ENCODE measurements around the gene SAA4. TPM values are rescaled to one million over a fixed set of nuclear protein-coding genes. Genes with fewer than 3 reads are reported as not detected.

Gene SAA4
- total RNA-seq (2013) = not detected
- polyA plus RNA-seq (not detected), polyA minus RNA-seq (not detected in 2 replicates), total RNA-seq (0 to 0.15 (median 0) reads per million in 11 experiments)

GRCh38 chr11:18236664-18237356, at the start of gene SAA4:
Gene SAA4, minus strand, starts transcription at chr11:18236802. Its CDS starts 876 bp downstream, at chr11:18235926.
- Histone ChIP-seq H3K36me3 (replicated peaks in 1 of 2; ENCODE audit: control insufficient read depth in 1 of 2, insufficient read depth in 2 of 2, low read length in 2 of 2) (no peaks in the 10 kb centered on the region), H2AFZ (ENCODE audit: insufficient read depth, low read depth, low read length, poor library complexity, severe bottlenecking) (no peak within 1 kb of the TSS), H3K4me1 (ENCODE audit: control insufficient read depth in 1 of 2, insufficient read depth in 2 of 2, low read length in 2 of 2) (no peaks in the 10 kb centered on the region), H3K4me2 (replicated peaks; ENCODE audit: extremely low read depth, low read length, poor library complexity, severe bottlenecking) (no peak within 1 kb of the TSS), H3K27me3 (ENCODE audit: control insufficient read depth in 2 of 2, insufficient read depth in 2 of 2, low read length in 2 of 2) (peaks cover 20 to 22% of the 10 kb centered on the region in 2 donors), H3K79me2 (ENCODE audit: insufficient read depth, low read length) (no peaks in the 10 kb centered on the region), H3K27ac (ENCODE audit: low read depth in 1 of 2, low read length in 2 of 2) (no peak within 1 kb of the TSS), H3K9me3 (replicated peaks in 1 of 2; ENCODE audit: control insufficient read depth in 1 of 2, insufficient read depth in 1 of 2, low read length in 2 of 2) (no peaks in the 10 kb centered on the region), H4K20me1 (ENCODE audit: insufficient read depth, low read length) (no peaks in the 10 kb centered on the region), H3K4me3 (replicated peaks in 1 of 3; ENCODE audit: low read depth in 2 of 3, low read length in 3 of 3) (no peak within 1 kb of the TSS), H3K9ac (ENCODE audit: insufficient read depth, low read length, poor library complexity, severe bottlenecking) (no peak within 1 kb of the TSS)
- H3K27me3 Mint-ChIP-seq (ENCODE audit: low read depth in 3 of 3) = peaks cover 16 to 33% (median 30%) of the 10 kb centered on the region in 3 donors
- no peak within 1 kb of the TSS for H3K4me3 Mint-ChIP-seq
- DNase-seq = no peak
- no peaks in the 10 kb centered on the region for H3K4me1 Mint-ChIP-seq
- no CpG with 5 or more reads among the region's 2 CpGs for WGBS (ENCODE audit: insufficient coverage)
- no peak within 1 kb of the TSS for H3K27ac Mint-ChIP-seq
- TF ChIP-seq CTCF (IDR thresholded peaks at IDR 0.05) = no peak
- peaks cover 0 to 2% (median 0%) of the 10 kb centered on the region in 7 donors for H3K9me3 Mint-ChIP-seq
- intact Hi-C loops (cut with micrococcal nuclease) = no loop called here
- H3K36me3 Mint-ChIP-seq = no peaks in the 10 kb centered on the region

GRCh38 chr11:18285841-18286240, 49.2 kb upstream of the SAA4 start:
- H3K27me3 ChIP-seq (ENCODE audit: control insufficient read depth in 2 of 2, insufficient read depth in 2 of 2, low read length in 2 of 2) = no peaks in the 10 kb centered on the region
- no peak overlapping the region for H3K4me3 ChIP-seq (replicated peaks in 1 of 3; ENCODE audit: low read depth in 2 of 3, low read length in 3 of 3)
- Mint-ChIP-seq H3K4me3 (no peak overlapping the region), H3K9me3 (no peaks in the 10 kb centered on the region), H3K27ac (peak overlapping the region in 1 of 7 donors; percentile 75), H3K36me3 (peaks cover 71 to 82% of the 10 kb centered on the region in 2 donors), H3K27me3 (ENCODE audit: low read depth in 3 of 3) (no peaks in the 10 kb centered on the region), H3K4me1 (peaks cover 9% of the 10 kb centered on the region)
- DNase-seq = no peak
- no peaks in the 10 kb centered on the region for H3K9me3 ChIP-seq (replicated peaks in 1 of 2; ENCODE audit: control insufficient read depth in 1 of 2, insufficient read depth in 1 of 2, low read length in 2 of 2)
- no peak for TF ChIP-seq CTCF (IDR thresholded peaks at IDR 0.05)
- H3K36me3 ChIP-seq (replicated peaks in 1 of 2; ENCODE audit: control insufficient read depth in 1 of 2, insufficient read depth in 2 of 2, low read length in 2 of 2) = peaks cover 72 to 93% of the 10 kb centered on the region in 2 donors
- no peak overlapping the region for H3K4me2 ChIP-seq (replicated peaks; ENCODE audit: extremely low read depth, low read length, poor library complexity, severe bottlenecking)
- 100% methylated on average over 1 of the region's 1 CpG for WGBS (ENCODE audit: insufficient coverage)
- H3K27ac ChIP-seq (ENCODE audit: low read depth in 1 of 2, low read length in 2 of 2) = no peak overlapping the region
- no peak overlapping the region for H2AFZ ChIP-seq (ENCODE audit: insufficient read depth, low read depth, low read length, poor library complexity, severe bottlenecking)
- H3K79me2 ChIP-seq (ENCODE audit: insufficient read depth, low read length) = no peaks in the 10 kb centered on the region
- H4K20me1 ChIP-seq (ENCODE audit: insufficient read depth, low read length) = no peaks in the 10 kb centered on the region
- intact Hi-C loops (cut with micrococcal nuclease) = no loop called here
- H3K4me1 ChIP-seq (ENCODE audit: control insufficient read depth in 1 of 2, insufficient read depth in 2 of 2, low read length in 2 of 2) = peaks cover 10 to 18% of the 10 kb centered on the region in 2 donors
- H3K9ac ChIP-seq (ENCODE audit: insufficient read depth, low read length, poor library complexity, severe bottlenecking) = no peak overlapping the region
